ENCODE measurements around the gene IPP. TPM values are rescaled to one million over a fixed set of nuclear protein-coding genes. Genes with fewer than 3 reads are reported as not detected.
"Not testable (repeated sequence)": the region's sequence is repeated elsewhere in the genome, so short reads cannot be mapped to it uniquely, and the experiment has no call there.

Gene IPP
- total RNA-seq, 4 donors from 2014 or later, result 6.7 to 16.3 (median 8.0) TPM

GRCh38 chr1:45739137-45739536 lies 11.3 kb downstream of the IPP start:
- H3K4me3 ChIP-seq, result no peak overlapping the region
- H3K27ac ChIP-seq, result no peak overlapping the region
- no peak for ATAC-seq
- TF ChIP-seq POLR2AphosphoS5 (IDR thresholded peaks at IDR 0.05) (no peak), EP300 (IDR thresholded peaks at IDR 0.05) (no peak), POLR2A (IDR thresholded peaks at IDR 0.05) (no peak)
- TF ChIP-seq, protein P1, sequence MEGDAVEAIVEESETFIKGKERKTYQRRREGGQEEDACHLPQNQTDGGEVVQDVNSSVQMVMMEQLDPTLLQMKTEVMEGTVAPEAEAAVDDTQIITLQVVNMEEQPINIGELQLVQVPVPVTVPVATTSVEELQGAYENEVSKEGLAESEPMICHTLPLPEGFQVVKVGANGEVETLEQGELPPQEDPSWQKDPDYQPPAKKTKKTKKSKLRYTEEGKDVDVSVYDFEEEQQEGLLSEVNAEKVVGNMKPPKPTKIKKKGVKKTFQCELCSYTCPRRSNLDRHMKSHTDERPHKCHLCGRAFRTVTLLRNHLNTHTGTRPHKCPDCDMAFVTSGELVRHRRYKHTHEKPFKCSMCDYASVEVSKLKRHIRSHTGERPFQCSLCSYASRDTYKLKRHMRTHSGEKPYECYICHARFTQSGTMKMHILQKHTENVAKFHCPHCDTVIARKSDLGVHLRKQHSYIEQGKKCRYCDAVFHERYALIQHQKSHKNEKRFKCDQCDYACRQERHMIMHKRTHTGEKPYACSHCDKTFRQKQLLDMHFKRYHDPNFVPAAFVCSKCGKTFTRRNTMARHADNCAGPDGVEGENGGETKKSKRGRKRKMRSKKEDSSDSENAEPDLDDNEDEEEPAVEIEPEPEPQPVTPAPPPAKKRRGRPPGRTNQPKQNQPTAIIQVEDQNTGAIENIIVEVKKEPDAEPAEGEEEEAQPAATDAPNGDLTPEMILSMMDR (IDR thresholded peaks at IDR 0.05), result no peak
- no peaks in the 10 kb centered on the region for H3K4me1 ChIP-seq
- H3K36me3 ChIP-seq, result peaks cover 0 to 30% of the 10 kb centered on the region in 2 donors
- no peaks in the 10 kb centered on the region for H3K9me3 ChIP-seq
- no peaks in the 10 kb centered on the region for H3K27me3 ChIP-seq
- WGBS, 2 donors (ENCODE audit: low coverage in 1 of 2), result 95 to 100% methylated on average over 2 to 4 of the region's 4 CpGs

- TF ChIP-seq EP300 (IDR thresholded peaks at IDR 0.05) (no peak), POLR2A (IDR thresholded peaks at IDR 0.05) (no peak), POLR2AphosphoS5 (IDR thresholded peaks at IDR 0.05) (no peak)
- TF ChIP-seq, protein P1 (IDR thresholded peaks at IDR 0.05), result no peak
- H3K27me3 ChIP-seq, result no peaks in the 10 kb centered on the region
- ATAC-seq, result no peak
- peaks cover 0 to 36% of the 10 kb centered on the region in 2 donors for H3K36me3 ChIP-seq
- no peak overlapping the region for H3K27ac ChIP-seq
- no peak overlapping the region for H3K4me3 ChIP-seq
- H3K4me1 ChIP-seq, result no peaks in the 10 kb centered on the region
- H3K9me3 ChIP-seq, result no peaks in the 10 kb centered on the region
- WGBS, 2 donors (ENCODE audit: low coverage in 1 of 2), result 100% methylated on average over 1 of the region's 1 CpG
These were observed 19.6 kb downstream of the IPP start for GRCh38 chr1:45730780-45731319.

GRCh38 chr1:45730075-45730779 lies 20.2 kb downstream of the IPP start:
- 70 to 74% methylated on average over 3 of the region's 3 CpGs for WGBS, 2 donors (ENCODE audit: low coverage in 1 of 2)
- Histone ChIP-seq H3K27me3 (no peaks in the 10 kb centered on the region), H3K36me3 (peaks cover 0 to 36% of the 10 kb centered on the region in 2 donors), H3K4me1 (no peaks in the 10 kb centered on the region), H3K27ac (no peak overlapping the region), H3K4me3 (no peak overlapping the region), H3K9me3 (no peaks in the 10 kb centered on the region)
- TF ChIP-seq EP300 (IDR thresholded peaks at IDR 0.05) (no peak), POLR2AphosphoS5 (IDR thresholded peaks at IDR 0.05) (no peak), POLR2A (IDR thresholded peaks at IDR 0.05) (no peak)
- TF ChIP-seq, protein P1 (IDR thresholded peaks at IDR 0.05), result no peak
- ATAC-seq, result no peak

- not testable (repeated sequence) for H3K27me3 ChIP-seq, ATAC-seq, H3K9me3 ChIP-seq, H3K4me3 ChIP-seq, H3K27ac ChIP-seq, H3K4me1 ChIP-seq
- H3K36me3 ChIP-seq, result peaks cover 0 to 51% of the 10 kb centered on the region in 2 donors
- 85 to 96% methylated on average over 4 to 7 of the region's 9 CpGs for WGBS, 2 donors (ENCODE audit: low coverage in 1 of 2)
These were observed 24.4 kb downstream of the IPP start for GRCh38 chr1:45726007-45726406.

GRCh38 chr1:45723248-45723930 lies 27.1 kb downstream of the IPP start:
- Histone ChIP-seq H3K36me3 (peaks cover 0 to 43% of the 10 kb centered on the region in 2 donors), H3K4me1 (no peaks in the 10 kb centered on the region), H3K4me3 (no peak overlapping the region), H3K9me3 (no peaks in the 10 kb centered on the region), H3K27ac (no peak overlapping the region), H3K27me3 (no peaks in the 10 kb centered on the region)
- no peak for ATAC-seq
- TF ChIP-seq POLR2AphosphoS5 (IDR thresholded peaks at IDR 0.05) (no peak), POLR2A (IDR thresholded peaks at IDR 0.05) (no peak), EP300 (IDR thresholded peaks at IDR 0.05) (no peak)
- TF ChIP-seq, protein P1 (IDR thresholded peaks at IDR 0.05), result no peak

Measured in gastroesophageal sphincter (tissue), 4 donors.